ENCODE results near the gene ARL15.

GRCh38 chr5:53900677-53901076, 409.7 kb downstream of the ARL15 start:
- TF ChIP-seq POLR2A (IDR thresholded peaks at IDR 0.05; ENCODE audit: control extremely low read depth in 1 of 2, low read depth in 2 of 2, low read length in 2 of 2) (no peak), PHF8 (conservative IDR thresholded peaks at IDR 0.05; ENCODE audit: low read depth, low read length) (no peak), ATF2 (IDR thresholded peaks at IDR 0.05; ENCODE audit: low read length) (no peak), TEAD4 (IDR thresholded peaks at IDR 0.05; ENCODE audit: low read depth, low read length) (no peak), GABPA (IDR thresholded peaks at IDR 0.05; ENCODE audit: borderline replicate concordance, insufficient read depth, low read length) (no peak), TAF7 (optimal IDR thresholded peaks at IDR 0.05; ENCODE audit: borderline replicate concordance, low read depth, low read length) (no peak), MAX (IDR thresholded peaks at IDR 0.05) (no peak), FOSL1 (IDR thresholded peaks at IDR 0.05; ENCODE audit: insufficient read depth, low read depth, low read length) (no peak)

Measured in H1 (cell line).